Measurements from ENCODE around the gene ANKRD44. TPM values are rescaled to one million over a fixed set of nuclear protein-coding genes. Genes with fewer than 3 reads are reported as not detected.
"Not testable (repeated sequence)": the region's sequence is repeated elsewhere in the genome, so short reads cannot be mapped to it uniquely, and the experiment has no call there.

The ANKRD44 gene
- total RNA-seq, 1 experiment from 2014 or later = 7.8 TPM

- H3K27ac ChIP-seq (ENCODE audit: low read length); in situ Hi-C loops (cut with HindIII; ENCODE audit: low pct_unique_long_range_greater_than_20kb, low sequenced_read_pairs); ATAC-seq: not testable (repeated sequence)
Measured at GRCh38 chr2:197008741-197009341, 301.7 kb downstream of the ANKRD44 start.

GRCh38 chr2:197007716-197008628 lies 302.6 kb downstream of the ANKRD44 start:
- Histone ChIP-seq H3K4me1 (ENCODE audit: control insufficient read depth, insufficient read depth, low read length) (no peaks in the 10 kb centered on the region; the same call in 1 of the 2 replicates), H3K9me3 (ENCODE audit: control insufficient read depth, insufficient read depth, low read depth, low read length) (no peaks in the 10 kb centered on the region), H3K36me3 (ENCODE audit: control insufficient read depth, insufficient read depth, low read length) (no peaks in the 10 kb centered on the region), H3K4me3 (ENCODE audit: low read depth in 2 of 2, low read length in 2 of 2) (no peak overlapping the region), H3K27ac (ENCODE audit: low read length) (no peak overlapping the region), H3K27me3 (ENCODE audit: control insufficient read depth, insufficient read depth, low read length) (no peaks in the 10 kb centered on the region)
- in situ Hi-C loops (cut with HindIII; ENCODE audit: low pct_unique_long_range_greater_than_20kb, low sequenced_read_pairs) = no loop called here
- DNase-seq (ENCODE audit: low read depth, low spot score) = no peak
- TF ChIP-seq TCF7L2 (IDR thresholded peaks at IDR 0.05; ENCODE audit: low read depth, low read length) (no peak), SIN3A (IDR thresholded peaks at IDR 0.05; ENCODE audit: borderline replicate concordance, insufficient read depth, low read depth, low read length) (no peak)
- TF ChIP-seq, protein P1, sequence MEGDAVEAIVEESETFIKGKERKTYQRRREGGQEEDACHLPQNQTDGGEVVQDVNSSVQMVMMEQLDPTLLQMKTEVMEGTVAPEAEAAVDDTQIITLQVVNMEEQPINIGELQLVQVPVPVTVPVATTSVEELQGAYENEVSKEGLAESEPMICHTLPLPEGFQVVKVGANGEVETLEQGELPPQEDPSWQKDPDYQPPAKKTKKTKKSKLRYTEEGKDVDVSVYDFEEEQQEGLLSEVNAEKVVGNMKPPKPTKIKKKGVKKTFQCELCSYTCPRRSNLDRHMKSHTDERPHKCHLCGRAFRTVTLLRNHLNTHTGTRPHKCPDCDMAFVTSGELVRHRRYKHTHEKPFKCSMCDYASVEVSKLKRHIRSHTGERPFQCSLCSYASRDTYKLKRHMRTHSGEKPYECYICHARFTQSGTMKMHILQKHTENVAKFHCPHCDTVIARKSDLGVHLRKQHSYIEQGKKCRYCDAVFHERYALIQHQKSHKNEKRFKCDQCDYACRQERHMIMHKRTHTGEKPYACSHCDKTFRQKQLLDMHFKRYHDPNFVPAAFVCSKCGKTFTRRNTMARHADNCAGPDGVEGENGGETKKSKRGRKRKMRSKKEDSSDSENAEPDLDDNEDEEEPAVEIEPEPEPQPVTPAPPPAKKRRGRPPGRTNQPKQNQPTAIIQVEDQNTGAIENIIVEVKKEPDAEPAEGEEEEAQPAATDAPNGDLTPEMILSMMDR (IDR thresholded peaks at IDR 0.05) = no peak
- BruUV-seq (replicated peaks) = no TSS peak
- peak; percentile 37; the same call in 1 of the 2 replicates for ATAC-seq
- ChIA-PET POLR2A (no interaction called here), CTCF (no interaction called here)
- intact Hi-C loops (cut with micrococcal nuclease; ENCODE audit: unreplicated experiment) = no loop called here

More at GRCh38 chr2:197008741-197009341, 301.7 kb downstream of the ANKRD44 start:
- H3K36me3 ChIP-seq (ENCODE audit: control insufficient read depth, insufficient read depth, low read length); H3K27me3 ChIP-seq (ENCODE audit: control insufficient read depth, insufficient read depth, low read length); H3K4me1 ChIP-seq (ENCODE audit: control insufficient read depth, insufficient read depth, low read length); DNase-seq (ENCODE audit: low read depth, low spot score); H3K9me3 ChIP-seq (ENCODE audit: control insufficient read depth, insufficient read depth, low read depth, low read length); H3K4me3 ChIP-seq (ENCODE audit: low read depth in 2 of 2, low read length in 2 of 2); intact Hi-C loops (cut with micrococcal nuclease; ENCODE audit: unreplicated experiment); CTCF ChIA-PET; POLR2A ChIA-PET; BruUV-seq (replicated peaks): not testable (repeated sequence)

- H3K4me3 ChIP-seq (ENCODE audit: low read depth in 2 of 2, low read length in 2 of 2) = no peak overlapping the region
- no peaks in the 10 kb centered on the region for H3K9me3 ChIP-seq (ENCODE audit: control insufficient read depth, insufficient read depth, low read depth, low read length)
- TF ChIP-seq REST (IDR thresholded peaks at IDR 0.05; ENCODE audit: insufficient read depth in 1 of 2, low read depth in 2 of 2, low read length in 1 of 2) (no peak), POLR2AphosphoS5 (IDR thresholded peaks at IDR 0.05; ENCODE audit: low read depth, low read length) (no peak), TCF7L2 (IDR thresholded peaks at IDR 0.05; ENCODE audit: low read depth, low read length) (no peak), SIN3A (IDR thresholded peaks at IDR 0.05; ENCODE audit: borderline replicate concordance, insufficient read depth, low read depth, low read length) (no peak)
- TF ChIP-seq, protein P1 (IDR thresholded peaks at IDR 0.05) = no peak
- H3K27ac ChIP-seq (ENCODE audit: low read length) = no peak overlapping the region
- intact Hi-C loops (cut with micrococcal nuclease; ENCODE audit: unreplicated experiment) (no loop called here), in situ Hi-C loops (cut with HindIII; ENCODE audit: low pct_unique_long_range_greater_than_20kb, low sequenced_read_pairs) (no loop called here)
- ATAC-seq = no peak
- no peaks in the 10 kb centered on the region for H3K4me1 ChIP-seq (ENCODE audit: control insufficient read depth, insufficient read depth, low read length)
- BruUV-seq (replicated peaks) = no TSS peak
- CTCF ChIA-PET = no interaction called here
- no peaks in the 10 kb centered on the region for H3K27me3 ChIP-seq (ENCODE audit: control insufficient read depth, insufficient read depth, low read length)
- POLR2A ChIA-PET = no interaction called here
- no peak for DNase-seq (ENCODE audit: low read depth, low spot score)
- no peaks in the 10 kb centered on the region for H3K36me3 ChIP-seq (ENCODE audit: control insufficient read depth, insufficient read depth, low read length)
Measured at GRCh38 chr2:197001921-197002320, 308.7 kb downstream of the ANKRD44 start.
